Uterine smooth muscle cell (primary cell): ENCODE results near the gene CAMK2A. TPM values are rescaled to one million over a fixed set of nuclear protein-coding genes. Genes with fewer than 3 reads are reported as not detected.

Source experiments
- total RNA-seq: library from RNA; depleted of rRNA; stranded (reverse); fragments of >200 nt; gene quantifications from 2 replicates; pipeline ENCODE4 v1.2.3, GENCODE V29; 2014

CAMK2A gene
- total RNA-seq, result 1.4 and 1.8 TPM in 2 replicates

GRCh38 chr5:150289551-150290390 is at the start of gene CAMK2A:
Gene CAMK2A (minus strand): TSS chr5:150289773. CDS start chr5:150289625, 148 bp downstream.

GRCh38 chr5:150302301-150303069 is 12.9 kb upstream of the CAMK2A start, which contains the start of gene ARSI:
Gene ARSI (minus strand): TSS chr5:150302905. CDS start chr5:150302373, 532 bp downstream.

GRCh38 chr5:150189728-150190502 is 99.7 kb downstream of the CAMK2A start, which contains the start of gene SLC6A7:
Gene SLC6A7 (plus strand): TSS chr5:150190062. CDS start chr5:150190328, 266 bp downstream.

Other genes with a start within 250 kb of the CAMK2A start
- gene CSF1R, start 203.2 kb downstream of the CAMK2A start, total RNA-seq, result under 0.01 and 0.25 TPM in 2 replicates
- gene PDGFRB, start 133.9 kb downstream of the CAMK2A start, total RNA-seq, result 94.2 and 160 TPM in 2 replicates
- gene CDX1, start 123.0 kb downstream of the CAMK2A start, total RNA-seq, result 0.12 TPM in 1 of 2 replicates, not detected in the other
- under 0.01 TPM in 1 of 2 replicates, not detected in the other for gene SLC6A7, start 99.7 kb downstream of the CAMK2A start, total RNA-seq
- 18.1 and 34.3 TPM in 2 replicates for gene ARSI, start 13.1 kb upstream of the CAMK2A start, total RNA-seq
- 20.5 and 30.4 TPM in 2 replicates for gene TCOF1, start 67.9 kb upstream of the CAMK2A start, total RNA-seq
- gene CD74, start 123.1 kb upstream of the CAMK2A start, total RNA-seq, result 0.22 and 0.25 TPM in 2 replicates
- 3,197 and 3,806 TPM in 2 replicates for gene RPS14, start 160.0 kb upstream of the CAMK2A start, total RNA-seq
- 33.4 and 39.5 TPM in 2 replicates for gene NDST1, start 218.4 kb upstream of the CAMK2A start, total RNA-seq